Measurements from ENCODE around the gene GALNT17.

GRCh38 chr7:71135116-71135515 is 3.2 kb downstream of the GALNT17 start:
- TF ChIP-seq, protein P1, sequence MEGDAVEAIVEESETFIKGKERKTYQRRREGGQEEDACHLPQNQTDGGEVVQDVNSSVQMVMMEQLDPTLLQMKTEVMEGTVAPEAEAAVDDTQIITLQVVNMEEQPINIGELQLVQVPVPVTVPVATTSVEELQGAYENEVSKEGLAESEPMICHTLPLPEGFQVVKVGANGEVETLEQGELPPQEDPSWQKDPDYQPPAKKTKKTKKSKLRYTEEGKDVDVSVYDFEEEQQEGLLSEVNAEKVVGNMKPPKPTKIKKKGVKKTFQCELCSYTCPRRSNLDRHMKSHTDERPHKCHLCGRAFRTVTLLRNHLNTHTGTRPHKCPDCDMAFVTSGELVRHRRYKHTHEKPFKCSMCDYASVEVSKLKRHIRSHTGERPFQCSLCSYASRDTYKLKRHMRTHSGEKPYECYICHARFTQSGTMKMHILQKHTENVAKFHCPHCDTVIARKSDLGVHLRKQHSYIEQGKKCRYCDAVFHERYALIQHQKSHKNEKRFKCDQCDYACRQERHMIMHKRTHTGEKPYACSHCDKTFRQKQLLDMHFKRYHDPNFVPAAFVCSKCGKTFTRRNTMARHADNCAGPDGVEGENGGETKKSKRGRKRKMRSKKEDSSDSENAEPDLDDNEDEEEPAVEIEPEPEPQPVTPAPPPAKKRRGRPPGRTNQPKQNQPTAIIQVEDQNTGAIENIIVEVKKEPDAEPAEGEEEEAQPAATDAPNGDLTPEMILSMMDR (IDR thresholded peaks at IDR 0.05): no peak
- no peak for TF ChIP-seq POLR2A (IDR thresholded peaks at IDR 0.05)

Data from heart left ventricle (tissue), 13 donors.